Mucosa of rectum (tissue), 2 donors: ENCODE results near the gene NUP98.
"Not testable (repeated sequence)": the region's sequence is repeated elsewhere in the genome, so short reads cannot be mapped to it uniquely, and the experiment has no call there.

ENCODE experiments used
- H3K27ac ChIP-seq, 2 donors: one replicate each; pipeline ENCODE4 v1.7.0; 2013; ENCODE audit warnings: inconsistent platforms in 2 of 2, low read depth in 2 of 2, low read length in 2 of 2
- H3K27me3 ChIP-seq, 2 donors: one replicate each; pipeline ENCODE4 v1.7.0; 2013; ENCODE audit warnings: low read length in 2 of 2; ENCODE audit not compliant: control insufficient read depth in 2 of 2, insufficient read depth in 2 of 2
- H3K36me3 ChIP-seq, 2 donors: one replicate each; pipeline ENCODE4 v1.7.0; 2013; ENCODE audit warnings: low read length in 2 of 2; ENCODE audit not compliant: control insufficient read depth in 2 of 2, insufficient read depth in 2 of 2
- H3K4me1 ChIP-seq, 2 donors: one replicate each; pipeline ENCODE4 v1.7.0; 2013; ENCODE audit warnings: low read length in 2 of 2, mild to moderate bottlenecking in 1 of 2; ENCODE audit not compliant: control insufficient read depth in 2 of 2, insufficient read depth in 2 of 2
- H3K4me3 ChIP-seq, 2 donors: one replicate each; pipeline ENCODE4 v1.7.0; 2013; ENCODE audit warnings: low read length in 2 of 2
- H3K9ac ChIP-seq, 2 donors: one replicate each; pipeline ENCODE4 v1.7.0; 2013; ENCODE audit warnings: low read length in 2 of 2, low read depth in 1 of 2, mild to moderate bottlenecking in 1 of 2
- H3K9me3 ChIP-seq, 2 donors: one replicate each; pipeline ENCODE4 v1.7.0; 2013; ENCODE audit warnings: low read length in 2 of 2; ENCODE audit not compliant: control insufficient read depth in 2 of 2
- donor health status: healthy.
- donor health status: Normal muscosa, but diverticular disease.

The NUP98 gene

DNA sequence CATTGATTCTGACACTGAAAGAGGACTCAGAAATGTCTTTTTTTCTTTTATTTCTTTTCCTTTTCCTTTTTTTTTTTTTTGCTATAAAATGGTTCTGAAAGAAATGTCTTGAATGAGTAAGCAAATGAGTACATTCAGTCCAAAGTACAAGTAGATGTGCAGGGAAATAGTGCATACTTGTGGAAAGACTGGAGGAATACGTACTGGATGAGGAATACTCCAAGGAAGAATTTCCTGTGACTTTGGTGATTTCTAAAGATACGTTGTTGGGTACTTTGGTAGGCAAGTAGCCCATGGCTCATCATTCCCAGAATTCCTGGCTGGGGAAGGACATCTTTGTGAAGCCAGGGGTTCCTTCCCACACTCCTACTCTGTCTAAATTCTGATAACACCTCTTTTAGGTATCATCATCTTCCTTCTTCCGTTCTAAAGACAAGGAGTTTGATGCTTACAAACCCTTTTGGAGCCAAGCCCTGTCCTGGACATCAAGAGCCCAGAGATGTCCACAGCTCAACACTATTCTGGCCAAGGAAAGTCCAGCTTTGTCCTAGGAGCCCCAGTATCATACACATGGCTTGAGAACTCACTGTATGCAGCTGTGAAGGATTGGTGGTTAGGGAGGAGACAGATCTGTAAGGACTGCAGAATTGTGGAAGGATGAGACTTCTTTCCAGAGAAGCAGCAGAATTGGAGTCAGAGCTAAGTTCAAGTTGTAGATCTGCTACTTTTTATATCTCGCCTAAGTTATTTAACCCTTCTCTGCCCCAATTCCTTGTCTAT lies 4.8 kb upstream of the NUP98 start:
- Histone ChIP-seq H3K4me1 (peaks cover 0 to 5% of the 10 kb centered on the region in 2 donors), H3K4me3 (no peak overlapping the region), H3K9me3 (no peaks in the 10 kb centered on the region), H3K27ac (no peak overlapping the region), H3K36me3 (no peaks in the 10 kb centered on the region), H3K9ac (no peak overlapping the region), H3K27me3 (no peaks in the 10 kb centered on the region)

DNA sequence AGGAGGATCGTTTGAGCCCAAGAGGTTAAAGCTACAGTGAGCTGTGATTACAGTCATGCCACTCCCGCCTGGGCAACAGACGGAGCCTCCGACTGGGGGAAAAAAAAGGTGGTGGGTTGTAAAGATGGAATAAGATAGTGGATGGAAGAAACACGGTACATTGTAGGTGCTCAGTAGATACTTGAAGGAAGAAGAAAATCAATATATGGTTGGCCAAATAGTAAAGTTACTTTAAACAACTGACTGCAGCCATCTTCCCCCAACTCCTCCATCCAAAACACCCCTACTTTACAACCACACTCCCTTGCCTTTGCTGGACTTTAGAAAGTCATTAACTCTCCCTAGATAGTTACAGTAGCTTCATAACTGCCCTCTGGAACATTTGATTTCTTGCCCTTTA lies 2.5 kb upstream of the NUP98 start:
- Histone ChIP-seq H3K36me3 (no peaks in the 10 kb centered on the region), H3K9me3 (no peaks in the 10 kb centered on the region), H3K27me3 (no peaks in the 10 kb centered on the region), H3K4me1 (peaks cover 11% of the 10 kb centered on the region in 2 donors), H3K27ac (no peak overlapping the region), H3K9ac (no peak overlapping the region), H3K4me3 (no peak overlapping the region)

DNA sequence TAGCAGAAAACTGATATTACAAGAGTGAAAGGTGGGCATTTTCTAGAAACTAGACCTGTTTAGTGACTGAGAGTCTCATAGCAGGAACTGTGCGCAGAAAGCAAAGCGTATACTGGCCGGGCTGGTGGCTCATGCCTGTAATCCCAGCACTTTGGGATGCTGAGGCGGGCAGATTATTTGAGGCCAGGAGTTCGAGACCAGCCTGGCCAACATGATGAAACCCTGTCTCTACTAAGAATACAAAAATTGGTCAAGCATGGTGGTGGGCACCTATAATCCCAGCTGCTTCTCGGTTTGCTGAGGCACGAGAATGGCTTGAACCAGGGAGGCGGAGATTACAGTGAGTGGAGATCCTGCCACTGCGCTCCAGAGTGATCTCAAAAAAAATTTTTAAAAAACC lies 1.8 kb upstream of the NUP98 start:
- Histone ChIP-seq H3K27me3 (no peaks in the 10 kb centered on the region), H3K9me3 (no peaks in the 10 kb centered on the region), H3K36me3 (peaks cover 0 to 5% of the 10 kb centered on the region in 2 donors), H3K9ac (no peak overlapping the region), H3K4me3 (no peak overlapping the region), H3K4me1 (peaks cover 11% of the 10 kb centered on the region in 2 donors), H3K27ac (no peak overlapping the region)

DNA sequence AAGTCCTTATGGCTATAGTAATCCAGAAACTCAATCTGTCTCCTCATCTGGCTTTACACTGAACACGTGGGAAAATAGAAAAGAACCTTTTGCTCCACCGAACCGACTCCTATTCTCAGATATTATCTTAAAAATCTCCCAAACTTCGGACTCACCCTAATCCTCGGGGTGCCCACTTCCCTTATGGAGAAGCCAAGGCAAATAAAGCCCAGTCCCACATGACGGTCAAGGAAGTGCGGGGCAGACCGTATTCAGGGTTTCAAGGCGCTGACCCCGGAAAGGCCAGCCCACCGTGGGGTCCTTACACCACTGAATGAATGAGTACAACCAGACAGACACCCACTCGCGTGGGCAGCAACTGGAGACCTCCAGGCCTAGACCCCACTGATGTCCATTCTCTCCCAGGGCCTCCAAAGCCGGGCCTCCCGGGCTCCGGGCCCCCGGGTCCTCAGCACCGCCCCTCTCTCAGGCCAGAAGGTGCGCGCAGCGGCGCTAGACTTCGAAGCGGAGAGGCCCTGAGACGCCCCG lies 489 bp downstream of the NUP98 start:
- H3K4me1 ChIP-seq = peaks cover 11% of the 10 kb centered on the region in 2 donors
- H3K4me3 ChIP-seq = peak overlapping the region; percentile 90 to 95
- H3K9ac ChIP-seq = peak overlapping the region; percentile 97 to 98

DNA sequence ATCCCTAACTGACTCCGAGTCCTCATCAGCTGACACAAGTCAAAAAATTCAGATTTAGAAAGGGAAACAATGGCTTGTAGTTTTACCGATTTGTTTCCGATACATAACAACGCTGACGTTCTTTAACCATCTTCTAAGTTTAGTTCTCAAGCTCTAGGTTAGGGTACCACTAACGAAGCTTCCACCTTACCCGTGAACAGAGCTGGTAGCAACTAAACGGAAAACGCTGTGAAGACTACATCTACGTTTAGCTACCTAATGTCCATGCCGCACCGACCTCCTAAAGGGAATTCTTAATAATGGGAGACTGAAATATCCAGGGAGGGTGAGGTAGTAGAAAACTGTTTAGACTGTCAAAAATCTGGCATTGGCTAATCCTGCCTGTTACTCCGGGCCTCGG lies 1.0 kb downstream of the NUP98 start:
- no peak overlapping the region for H3K27ac ChIP-seq
- H3K4me1 ChIP-seq = peaks cover 11% of the 10 kb centered on the region in 2 donors
- H3K9me3 ChIP-seq = no peaks in the 10 kb centered on the region
- H3K36me3 ChIP-seq = peaks cover 0 to 11% of the 10 kb centered on the region in 2 donors
- peak overlapping the region; percentile 97 to 98 for H3K9ac ChIP-seq
- H3K4me3 ChIP-seq = peak overlapping the region; percentile 90 to 95
- H3K27me3 ChIP-seq = no peaks in the 10 kb centered on the region

More for the DNA sequence above, 489 bp downstream of the NUP98 start:
- Histone ChIP-seq H3K27me3 (no peaks in the 10 kb centered on the region), H3K9me3 (no peaks in the 10 kb centered on the region), H3K36me3 (peaks cover 0 to 11% of the 10 kb centered on the region in 2 donors), H3K27ac (peak overlapping the region; percentile 94)

DNA sequence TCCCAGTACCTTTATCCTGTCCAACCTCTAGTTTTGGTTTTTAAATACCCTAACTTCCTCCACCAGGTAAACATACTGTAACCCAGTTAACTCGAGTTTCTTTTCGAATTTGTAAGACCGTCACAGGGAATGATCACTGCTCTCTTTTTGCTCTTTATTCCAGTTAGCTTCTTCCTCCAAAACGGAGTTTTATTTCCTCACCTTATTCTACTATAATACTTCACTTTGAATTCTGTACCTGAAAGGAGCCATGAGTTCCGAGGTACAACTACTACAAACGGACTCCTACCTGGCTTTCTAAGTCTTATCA lies 1.4 kb downstream of the NUP98 start:
- H3K27ac ChIP-seq = no peak overlapping the region
- H3K36me3 ChIP-seq = peaks cover 0 to 11% of the 10 kb centered on the region in 2 donors
- peak overlapping the region; percentile 29 to 97 for H3K9ac ChIP-seq
- H3K9me3 ChIP-seq = no peaks in the 10 kb centered on the region
- peaks cover 11% of the 10 kb centered on the region in 2 donors for H3K4me1 ChIP-seq
- H3K27me3 ChIP-seq = no peaks in the 10 kb centered on the region
- peak overlapping the region; percentile 90 to 95 for H3K4me3 ChIP-seq

DNA sequence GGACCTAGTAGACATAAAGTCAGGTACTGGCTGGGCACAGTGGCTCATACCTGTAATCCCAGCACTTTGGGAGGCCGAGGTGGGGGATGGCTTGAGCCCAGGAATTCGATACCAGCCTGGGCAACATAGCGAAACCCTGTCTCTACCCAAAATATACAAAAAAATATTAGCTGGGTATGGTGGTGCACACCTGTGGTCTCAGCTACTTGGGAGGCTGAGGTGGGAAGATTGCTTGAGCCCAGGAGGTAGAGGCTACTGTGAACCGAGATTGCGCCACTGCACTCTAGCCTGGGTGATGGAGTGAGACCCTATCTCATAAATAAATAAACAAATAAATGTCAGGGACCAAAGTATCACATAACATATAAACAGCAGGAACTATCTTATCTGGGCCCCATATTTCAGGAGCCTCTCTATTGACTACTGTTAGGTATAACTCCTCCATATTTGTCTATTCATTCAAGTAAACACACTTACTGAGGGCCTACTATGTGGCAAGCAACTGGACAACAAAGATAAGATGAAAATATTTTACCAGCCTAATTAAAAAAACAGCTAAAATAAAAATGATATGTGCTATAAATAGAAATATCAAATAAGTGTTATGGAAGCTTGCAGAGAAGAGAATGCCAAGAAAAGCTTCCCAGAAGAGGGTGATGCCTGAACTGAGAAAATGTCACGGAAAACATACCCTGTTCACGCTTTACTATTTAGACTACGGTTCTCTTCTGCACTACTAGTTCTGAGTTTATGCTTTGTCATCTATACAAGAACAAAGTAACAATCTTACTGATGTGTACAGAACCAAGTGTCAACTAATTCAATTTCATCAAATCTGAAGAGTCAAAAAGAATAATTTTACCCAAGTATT lies 2.0 kb downstream of the NUP98 start:
- peaks cover 11% of the 10 kb centered on the region in 2 donors for H3K4me1 ChIP-seq
- peak overlapping the region in 1 of 2 donors; percentile 97 for H3K9ac ChIP-seq
- H3K4me3 ChIP-seq = peak overlapping the region; percentile 90 to 95
- no peaks in the 10 kb centered on the region for H3K9me3 ChIP-seq
- H3K36me3 ChIP-seq = peaks cover 0 to 11% of the 10 kb centered on the region in 2 donors
- H3K27me3 ChIP-seq = no peaks in the 10 kb centered on the region
- H3K27ac ChIP-seq = no peak overlapping the region

DNA sequence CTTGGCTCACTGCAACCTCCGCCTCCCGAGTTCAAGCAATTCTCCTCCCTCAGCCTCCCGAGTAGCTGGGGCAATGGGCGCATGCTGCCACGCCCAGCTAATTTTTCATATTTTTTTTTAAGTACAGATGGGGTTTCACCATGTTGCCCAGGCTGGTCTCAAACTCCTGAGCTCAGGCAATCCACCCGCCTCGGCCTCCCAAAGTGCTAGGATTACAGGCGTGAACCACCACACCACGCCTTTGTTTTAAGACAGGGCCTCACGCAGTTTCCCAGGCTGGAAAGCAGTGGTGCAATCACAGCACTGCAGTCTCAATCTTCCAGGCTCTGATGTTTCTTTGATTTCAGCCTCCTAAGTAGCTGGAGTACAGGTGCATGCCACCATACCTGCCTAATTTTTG lies 3.0 kb downstream of the NUP98 start:
- Histone ChIP-seq H3K36me3 (peaks cover 0 to 11% of the 10 kb centered on the region in 2 donors), H3K4me1 (peaks cover 11% of the 10 kb centered on the region in 2 donors)
- not testable (repeated sequence) for H3K9me3 ChIP-seq, H3K4me3 ChIP-seq, H3K27ac ChIP-seq, H3K9ac ChIP-seq, H3K27me3 ChIP-seq

DNA sequence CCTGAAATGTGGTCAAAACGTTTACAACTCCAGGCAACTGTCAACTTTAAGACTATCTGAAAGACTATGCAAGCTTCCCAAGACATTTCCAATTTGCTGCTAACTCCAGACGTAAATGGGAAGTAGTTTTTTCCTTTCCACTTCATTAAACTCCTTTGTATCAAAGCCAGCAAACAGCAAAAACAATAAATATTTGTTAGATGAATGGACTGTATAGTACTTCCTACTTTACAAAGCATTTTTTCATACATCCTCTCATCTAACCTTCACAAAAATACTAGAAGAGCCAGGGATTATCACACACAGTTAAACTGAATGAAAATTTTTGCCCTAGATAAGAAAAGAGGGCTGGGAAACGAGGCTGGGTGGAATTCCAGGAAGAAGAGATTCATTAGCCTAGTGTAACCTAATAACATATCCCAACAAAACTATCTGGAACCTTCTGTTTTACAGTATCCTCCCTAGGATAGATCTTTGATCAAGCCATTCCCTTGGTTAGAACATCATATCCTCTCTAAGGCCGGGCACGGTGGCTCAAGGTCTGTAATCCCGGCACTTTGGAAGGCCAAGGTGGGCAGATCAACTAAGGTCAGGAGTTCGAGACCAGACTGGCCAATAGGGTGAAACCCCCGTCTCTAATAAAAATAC lies 10.4 kb downstream of the NUP98 start:
- Histone ChIP-seq H3K27ac (no peak overlapping the region), H3K27me3 (no peaks in the 10 kb centered on the region), H3K9ac (no peak overlapping the region), H3K36me3 (no peaks in the 10 kb centered on the region), H3K4me1 (no peaks in the 10 kb centered on the region), H3K9me3 (no peaks in the 10 kb centered on the region), H3K4me3 (no peak overlapping the region)
